HepG2 (cell line): ENCODE measurements around the gene PDZD7. TPM values are rescaled to one million over a fixed set of nuclear protein-coding genes. Genes with fewer than 3 reads are reported as not detected.

ENCODE experiments used
- EEA1 ChIP-seq: sonication (generic); formaldehyde crosslinking; IDR thresholded peaks from 2 replicates; pipeline ENCODE4 v1.5.1; 2020; ENCODE audit warnings: mild to moderate bottlenecking, missing genetic modification reagents, borderline replicate concordance
- EED ChIP-seq: sonication (generic); formaldehyde crosslinking; IDR thresholded peaks from 2 replicates; pipeline ENCODE4 v1.5.0; 2020; ENCODE audit warnings: mild to moderate bottlenecking, missing genetic modification reagents
- HNRNPL ChIP-seq: fragments of 200-400 bp; formaldehyde crosslinking; IDR thresholded peaks from 2 replicates; pipeline ENCODE4 v1.6.1; 2017; ENCODE audit warnings: mild to moderate bottlenecking, low read depth, low read length
- KMT2B ChIP-seq: IDR thresholded peaks from 2 replicates; pipeline ENCODE4 v1.6.1; 2016; ENCODE audit warnings: missing genetic modification reagents, missing compliant biosample characterization
- SRF ChIP-seq: IDR thresholded peaks from 2 replicates; pipeline ENCODE4 v1.6.1; 2011; ENCODE audit warnings: mild to moderate bottlenecking, low read depth, low read length, moderate library complexity
- ZBTB8A ChIP-seq: sonication (generic); formaldehyde crosslinking; IDR thresholded peaks from 2 replicates; pipeline ENCODE4 v1.4.0; 2020; ENCODE audit warnings: mild to moderate bottlenecking, low read depth, missing genetic modification reagents, borderline replicate concordance
- ZNF264 ChIP-seq: sonication (generic); formaldehyde crosslinking; IDR thresholded peaks from 2 replicates; pipeline ENCODE4 v1.4.0; 2020; ENCODE audit warnings: missing genetic modification reagents
- ZNF550 ChIP-seq: sonication (generic); formaldehyde crosslinking; IDR thresholded peaks from 2 replicates; pipeline ENCODE4 v1.4.0; 2020; ENCODE audit warnings: mild to moderate bottlenecking, missing genetic modification reagents, borderline replicate concordance
- ZNF747 ChIP-seq: sonication (generic); formaldehyde crosslinking; IDR thresholded peaks from 2 replicates; pipeline ENCODE4 v1.8.1; 2023; ENCODE audit warnings: missing genetic modification reagents, mild to moderate bottlenecking, borderline replicate concordance
- ZNF781 ChIP-seq: sonication (generic); formaldehyde crosslinking; IDR thresholded peaks from 2 replicates; pipeline ENCODE4 v1.5.1; 2020; ENCODE audit warnings: borderline replicate concordance, mild to moderate bottlenecking, missing genetic modification reagents; ENCODE audit errors: not compliant biosample characterization
- polyA plus RNA-seq, 8 experiments: library from polyadenylated mRNA; depleted of rRNA in 3 of 8; stranded (reverse) in 7 of 8; unstranded in 1 of 8; fragments of >200 nt; fragmentation: Illumina TruSeq in 4 of 8; extraction: Trizol in 4 of 8; gene quantifications; 2 replicates each; pipeline versions ENCODE4 v1.2.1 to v1.2.3, GENCODE V29; 2011 to 2016; ENCODE audit warnings: low read depth in 4 of 8, missing spikeins in 1 of 8, mixed read lengths in 1 of 8; ENCODE audit not compliant: insufficient read depth in 1 of 8
- total RNA-seq, 5 experiments: library from RNA; depleted of rRNA; stranded (reverse); fragments of >200 nt; fragmentation: Illumina TruSeq; extraction: Trizol; gene quantifications; 2 replicates each; pipeline ENCODE4 v1.2.3, GENCODE V29; 2016; ENCODE audit warnings: low read depth in 1 of 5
- TF ChIP-seq, protein P1 (sequence below): sonication (generic); formaldehyde crosslinking; IDR thresholded peaks from 2 replicates; pipeline ENCODE4 v1.5.0; 2020; ENCODE audit warnings: mild to moderate bottlenecking, missing genetic modification reagents
- TF ChIP-seq, protein P2 (sequence below), 2 experiments: fragments of 450-650 bp in 1 of 2; sonication (generic) in 1 of 2; formaldehyde crosslinking in 1 of 2; IDR thresholded peaks; 2 replicates each; pipeline versions ENCODE4 v1.6.1 to v1.8.0; 2016 to 2022; ENCODE audit warnings: antibody characterized with exemption in 1 of 2, mild to moderate bottlenecking in 1 of 2, missing genetic modification reagents in 1 of 2
- TF ChIP-seq, protein P3 (sequence below): sonication (generic); formaldehyde crosslinking; IDR thresholded peaks from 2 replicates; pipeline ENCODE4 v1.9.0; 2021; ENCODE audit warnings: missing genetic modification reagents, mild to moderate bottlenecking, borderline replicate concordance
- TF ChIP-seq, protein P4 (sequence below): sonication (generic); formaldehyde crosslinking; IDR thresholded peaks from 2 replicates; pipeline ENCODE4 v1.9.0; 2021; ENCODE audit warnings: missing genetic modification reagents, borderline replicate concordance

PDZD7 gene
- total and polyA plus RNA-seq, 2 of the 13 experiments (the other 11 are each of a cell fraction or from before 2014, with no cell fraction given) = 0.58 to 0.73 TPM

DNA sequence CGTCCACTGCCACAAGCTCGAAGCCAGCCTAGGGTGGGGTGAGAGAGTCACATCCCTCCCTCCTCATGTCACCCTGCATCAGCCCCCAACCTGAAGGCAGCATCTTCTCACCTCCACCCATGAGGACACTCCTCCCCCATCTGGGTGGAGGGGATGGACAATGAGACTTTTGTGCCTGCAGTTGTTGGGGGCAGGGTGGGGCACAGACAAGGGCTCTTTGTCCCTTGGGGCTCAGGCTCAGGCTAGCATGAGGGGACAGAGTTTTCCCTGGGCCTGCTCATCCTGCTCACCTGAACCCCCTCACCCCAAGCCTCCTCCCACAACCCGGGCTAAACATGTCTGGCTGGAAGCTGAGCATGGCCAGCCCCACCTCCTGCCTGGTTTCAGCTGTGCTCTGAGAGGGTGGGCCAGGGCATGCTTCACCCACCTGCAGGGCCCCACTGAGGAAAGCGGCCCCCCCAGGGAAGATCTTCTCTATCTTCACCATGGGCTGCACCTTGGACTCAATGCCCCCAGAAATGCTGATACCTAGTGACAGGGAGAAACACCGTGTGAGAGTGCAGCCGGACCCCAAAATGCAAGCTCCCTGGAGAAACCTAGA lies 22.0 kb downstream of the PDZD7 start (continued):
- TF ChIP-seq, protein P1, sequence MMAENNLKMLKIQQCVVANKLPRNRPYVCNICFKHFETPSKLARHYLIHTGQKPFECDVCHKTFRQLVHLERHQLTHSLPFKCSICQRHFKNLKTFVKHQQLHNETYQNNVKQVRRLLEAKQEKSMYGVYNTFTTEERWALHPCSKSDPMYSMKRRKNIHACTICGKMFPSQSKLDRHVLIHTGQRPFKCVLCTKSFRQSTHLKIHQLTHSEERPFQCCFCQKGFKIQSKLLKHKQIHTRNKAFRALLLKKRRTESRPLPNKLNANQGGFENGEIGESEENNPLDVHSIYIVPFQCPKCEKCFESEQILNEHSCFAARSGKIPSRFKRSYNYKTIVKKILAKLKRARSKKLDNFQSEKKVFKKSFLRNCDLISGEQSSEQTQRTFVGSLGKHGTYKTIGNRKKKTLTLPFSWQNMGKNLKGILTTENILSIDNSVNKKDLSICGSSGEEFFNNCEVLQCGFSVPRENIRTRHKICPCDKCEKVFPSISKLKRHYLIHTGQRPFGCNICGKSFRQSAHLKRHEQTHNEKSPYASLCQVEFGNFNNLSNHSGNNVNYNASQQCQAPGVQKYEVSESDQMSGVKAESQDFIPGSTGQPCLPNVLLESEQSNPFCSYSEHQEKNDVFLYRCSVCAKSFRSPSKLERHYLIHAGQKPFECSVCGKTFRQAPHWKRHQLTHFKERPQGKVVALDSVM = no peak
- TF ChIP-seq EEA1 (CRISPR knock-in tag) = no peak
- TF ChIP-seq, protein P2, sequence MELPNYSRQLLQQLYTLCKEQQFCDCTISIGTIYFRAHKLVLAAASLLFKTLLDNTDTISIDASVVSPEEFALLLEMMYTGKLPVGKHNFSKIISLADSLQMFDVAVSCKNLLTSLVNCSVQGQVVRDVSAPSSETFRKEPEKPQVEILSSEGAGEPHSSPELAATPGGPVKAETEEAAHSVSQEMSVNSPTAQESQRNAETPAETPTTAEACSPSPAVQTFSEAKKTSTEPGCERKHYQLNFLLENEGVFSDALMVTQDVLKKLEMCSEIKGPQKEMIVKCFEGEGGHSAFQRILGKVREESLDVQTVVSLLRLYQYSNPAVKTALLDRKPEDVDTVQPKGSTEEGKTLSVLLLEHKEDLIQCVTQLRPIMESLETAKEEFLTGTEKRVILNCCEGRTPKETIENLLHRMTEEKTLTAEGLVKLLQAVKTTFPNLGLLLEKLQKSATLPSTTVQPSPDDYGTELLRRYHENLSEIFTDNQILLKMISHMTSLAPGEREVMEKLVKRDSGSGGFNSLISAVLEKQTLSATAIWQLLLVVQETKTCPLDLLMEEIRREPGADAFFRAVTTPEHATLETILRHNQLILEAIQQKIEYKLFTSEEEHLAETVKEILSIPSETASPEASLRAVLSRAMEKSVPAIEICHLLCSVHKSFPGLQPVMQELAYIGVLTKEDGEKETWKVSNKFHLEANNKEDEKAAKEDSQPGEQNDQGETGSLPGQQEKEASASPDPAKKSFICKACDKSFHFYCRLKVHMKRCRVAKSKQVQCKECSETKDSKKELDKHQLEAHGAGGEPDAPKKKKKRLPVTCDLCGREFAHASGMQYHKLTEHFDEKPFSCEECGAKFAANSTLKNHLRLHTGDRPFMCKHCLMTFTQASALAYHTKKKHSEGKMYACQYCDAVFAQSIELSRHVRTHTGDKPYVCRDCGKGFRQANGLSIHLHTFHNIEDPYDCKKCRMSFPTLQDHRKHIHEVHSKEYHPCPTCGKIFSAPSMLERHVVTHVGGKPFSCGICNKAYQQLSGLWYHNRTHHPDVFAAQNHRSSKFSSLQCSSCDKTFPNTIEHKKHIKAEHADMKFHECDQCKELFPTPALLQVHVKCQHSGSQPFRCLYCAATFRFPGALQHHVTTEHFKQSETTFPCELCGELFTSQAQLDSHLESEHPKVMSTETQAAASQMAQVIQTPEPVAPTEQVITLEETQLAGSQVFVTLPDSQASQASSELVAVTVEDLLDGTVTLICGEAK (IDR thresholded peaks at IDR 0.05) = no peak
- TF ChIP-seq, protein P2 (CRISPR knock-in tag; IDR thresholded peaks at IDR 0.05) = no peak
- peak; percentile 58; the same call in 1 of the 2 replicates for TF ChIP-seq HNRNPL
- TF ChIP-seq KMT2B = no peak
- TF ChIP-seq ZNF747 (CRISPR knock-in tag) = no peak
- TF ChIP-seq ZBTB8A (CRISPR knock-in tag) = no peak
- TF ChIP-seq, protein P3, sequence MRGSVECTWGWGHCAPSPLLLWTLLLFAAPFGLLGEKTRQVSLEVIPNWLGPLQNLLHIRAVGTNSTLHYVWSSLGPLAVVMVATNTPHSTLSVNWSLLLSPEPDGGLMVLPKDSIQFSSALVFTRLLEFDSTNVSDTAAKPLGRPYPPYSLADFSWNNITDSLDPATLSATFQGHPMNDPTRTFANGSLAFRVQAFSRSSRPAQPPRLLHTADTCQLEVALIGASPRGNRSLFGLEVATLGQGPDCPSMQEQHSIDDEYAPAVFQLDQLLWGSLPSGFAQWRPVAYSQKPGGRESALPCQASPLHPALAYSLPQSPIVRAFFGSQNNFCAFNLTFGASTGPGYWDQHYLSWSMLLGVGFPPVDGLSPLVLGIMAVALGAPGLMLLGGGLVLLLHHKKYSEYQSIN (CRISPR knock-in tag) = no peak
- TF ChIP-seq, protein P4, sequence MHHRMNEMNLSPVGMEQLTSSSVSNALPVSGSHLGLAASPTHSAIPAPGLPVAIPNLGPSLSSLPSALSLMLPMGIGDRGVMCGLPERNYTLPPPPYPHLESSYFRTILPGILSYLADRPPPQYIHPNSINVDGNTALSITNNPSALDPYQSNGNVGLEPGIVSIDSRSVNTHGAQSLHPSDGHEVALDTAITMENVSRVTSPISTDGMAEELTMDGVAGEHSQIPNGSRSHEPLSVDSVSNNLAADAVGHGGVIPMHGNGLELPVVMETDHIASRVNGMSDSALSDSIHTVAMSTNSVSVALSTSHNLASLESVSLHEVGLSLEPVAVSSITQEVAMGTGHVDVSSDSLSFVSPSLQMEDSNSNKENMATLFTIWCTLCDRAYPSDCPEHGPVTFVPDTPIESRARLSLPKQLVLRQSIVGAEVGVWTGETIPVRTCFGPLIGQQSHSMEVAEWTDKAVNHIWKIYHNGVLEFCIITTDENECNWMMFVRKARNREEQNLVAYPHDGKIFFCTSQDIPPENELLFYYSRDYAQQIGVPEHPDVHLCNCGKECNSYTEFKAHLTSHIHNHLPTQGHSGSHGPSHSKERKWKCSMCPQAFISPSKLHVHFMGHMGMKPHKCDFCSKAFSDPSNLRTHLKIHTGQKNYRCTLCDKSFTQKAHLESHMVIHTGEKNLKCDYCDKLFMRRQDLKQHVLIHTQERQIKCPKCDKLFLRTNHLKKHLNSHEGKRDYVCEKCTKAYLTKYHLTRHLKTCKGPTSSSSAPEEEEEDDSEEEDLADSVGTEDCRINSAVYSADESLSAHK = no peak
- no peak for TF ChIP-seq ZNF781 (CRISPR knock-in tag)
- TF ChIP-seq SRF = no peak
- TF ChIP-seq ZNF550 (CRISPR knock-in tag) = no peak
- no peak for TF ChIP-seq ZNF264 (CRISPR knock-in tag)
- no peak for TF ChIP-seq EED (CRISPR knock-in tag)
